OCI-LY7 (cell line): ENCODE measurements around the gene APBB2.

Experiments used
- EZH2phosphoT487 ChIP-seq: fragments of 200-600 bp; sonication (generic); IDR thresholded peaks from 2 replicates; pipeline ENCODE4 v1.6.1; 2018; ENCODE audit warnings: low read depth, borderline replicate concordance, mild to moderate bottlenecking, mixed run types, antibody characterized with exemption, low read length, moderate library complexity, mixed read lengths
- TF ChIP-seq, protein P1 (sequence below): fragments of 200-600 bp; sonication (generic); conservative IDR thresholded peaks from 2 replicates; pipeline ENCODE4 v1.5.1; 2014; ENCODE audit warnings: mild to moderate bottlenecking, antibody characterized with exemption, low read length, moderate library complexity, mixed read lengths

DNA sequence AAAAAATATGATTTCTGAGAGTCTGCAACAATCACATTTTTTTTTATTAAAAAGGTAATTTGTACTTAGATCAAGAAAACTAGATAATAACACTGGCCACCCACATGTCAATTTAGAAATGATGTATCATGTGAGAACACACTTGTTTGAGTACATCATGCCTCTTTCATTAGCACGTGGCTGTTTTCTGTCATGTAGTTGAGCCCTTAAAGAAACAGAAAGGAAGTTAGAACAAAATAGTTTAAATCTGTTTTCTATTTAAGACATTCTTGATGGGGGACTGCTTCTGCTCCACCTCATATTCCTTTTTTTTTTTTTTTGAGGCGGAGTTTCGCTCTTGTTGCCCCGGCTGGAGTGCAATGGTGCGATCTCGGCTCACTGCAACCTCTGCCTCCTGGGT is 257.1 kb downstream of the APBB2 start:
- TF ChIP-seq, protein P1, sequence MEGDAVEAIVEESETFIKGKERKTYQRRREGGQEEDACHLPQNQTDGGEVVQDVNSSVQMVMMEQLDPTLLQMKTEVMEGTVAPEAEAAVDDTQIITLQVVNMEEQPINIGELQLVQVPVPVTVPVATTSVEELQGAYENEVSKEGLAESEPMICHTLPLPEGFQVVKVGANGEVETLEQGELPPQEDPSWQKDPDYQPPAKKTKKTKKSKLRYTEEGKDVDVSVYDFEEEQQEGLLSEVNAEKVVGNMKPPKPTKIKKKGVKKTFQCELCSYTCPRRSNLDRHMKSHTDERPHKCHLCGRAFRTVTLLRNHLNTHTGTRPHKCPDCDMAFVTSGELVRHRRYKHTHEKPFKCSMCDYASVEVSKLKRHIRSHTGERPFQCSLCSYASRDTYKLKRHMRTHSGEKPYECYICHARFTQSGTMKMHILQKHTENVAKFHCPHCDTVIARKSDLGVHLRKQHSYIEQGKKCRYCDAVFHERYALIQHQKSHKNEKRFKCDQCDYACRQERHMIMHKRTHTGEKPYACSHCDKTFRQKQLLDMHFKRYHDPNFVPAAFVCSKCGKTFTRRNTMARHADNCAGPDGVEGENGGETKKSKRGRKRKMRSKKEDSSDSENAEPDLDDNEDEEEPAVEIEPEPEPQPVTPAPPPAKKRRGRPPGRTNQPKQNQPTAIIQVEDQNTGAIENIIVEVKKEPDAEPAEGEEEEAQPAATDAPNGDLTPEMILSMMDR = no peak
- no peak for TF ChIP-seq EZH2phosphoT487
